ENCODE measurements around the gene STX7. TPM values are rescaled to one million over a fixed set of nuclear protein-coding genes. Genes with fewer than 3 reads are reported as not detected.

Gene STX7
- total RNA-seq, 1 experiment from 2014 or later = 27.8 TPM

- H3K36me3 ChIP-seq (ENCODE audit: control insufficient read depth in 1 of 2, insufficient read depth in 2 of 2, low read length in 2 of 2) = no peaks in the 10 kb centered on the region
- no TSS peak for BruUV-seq (replicated peaks)
- ChIA-PET CTCF (no interaction called here), RAD21 (ENCODE audit: low non-redundant PET in 1 of 2, low total read pairs in 2 of 2, uncharacterized antibody in 2 of 2, unreplicated experiment in 2 of 2) (no interaction called here), POLR2A (no interaction called here)
- no peak overlapping the region for H3K4me2 ChIP-seq (ENCODE audit: low read length)
- no peaks in the 10 kb centered on the region for H4K20me1 ChIP-seq (ENCODE audit: insufficient read depth)
- ATAC-seq = no peak
- intact Hi-C loops (cut with micrococcal nuclease) = no loop called here
- no peaks in the 10 kb centered on the region for H3K9me2 ChIP-seq (ENCODE audit: insufficient read depth)
- H2AFZ ChIP-seq (ENCODE audit: low read depth, low read length, poor library complexity, severe bottlenecking) = no peak overlapping the region
- no peaks in the 10 kb centered on the region for H3K4me1 ChIP-seq (ENCODE audit: control insufficient read depth in 1 of 2, insufficient read depth in 2 of 2, low read length in 2 of 2)
- DNase-seq (ENCODE audit: low read depth, low spot score) = no peak
- 0 out of 4 replicates have a peak, but pooled peaks cover 0 to 4% of the 10 kb centered on the region in 2 experiments for H3K9me3 ChIP-seq (ENCODE audit: control insufficient read depth in 1 of 2, insufficient read depth in 1 of 2, low read depth in 1 of 2, low read length in 2 of 2)
- no peaks in the 10 kb centered on the region for H3K79me2 ChIP-seq (ENCODE audit: insufficient read depth, low read length)
- no peak overlapping the region for H3K9ac ChIP-seq (ENCODE audit: low read length)
- no peaks in the 10 kb centered on the region for H3K27me3 ChIP-seq (ENCODE audit: insufficient read depth, low read length)
- H3K27ac ChIP-seq (ENCODE audit: low read depth, low read length) = no peak overlapping the region
- no peak for TF ChIP-seq SP1 (IDR thresholded peaks at IDR 0.05; ENCODE audit: low read depth)
- no peak for TF ChIP-seq TCF7L2 (IDR thresholded peaks at IDR 0.05; ENCODE audit: borderline replicate concordance, extremely low read depth, insufficient read depth, insufficient read length)
- TF ChIP-seq POLR2AphosphoS5 (IDR thresholded peaks at IDR 0.05; ENCODE audit: low read depth, low read length) = no peak
- no peak for TF ChIP-seq JUND (IDR thresholded peaks at IDR 0.05)
- TF ChIP-seq ZNF274 (IDR thresholded peaks at IDR 0.05; ENCODE audit: low read depth, low read length) = no peak
- no peak for TF ChIP-seq CEBPB (IDR thresholded peaks at IDR 0.05; ENCODE audit: low read depth)
- TF ChIP-seq RAD21 (IDR thresholded peaks at IDR 0.05; ENCODE audit: low read depth) = no peak
- TF ChIP-seq, protein P1, sequence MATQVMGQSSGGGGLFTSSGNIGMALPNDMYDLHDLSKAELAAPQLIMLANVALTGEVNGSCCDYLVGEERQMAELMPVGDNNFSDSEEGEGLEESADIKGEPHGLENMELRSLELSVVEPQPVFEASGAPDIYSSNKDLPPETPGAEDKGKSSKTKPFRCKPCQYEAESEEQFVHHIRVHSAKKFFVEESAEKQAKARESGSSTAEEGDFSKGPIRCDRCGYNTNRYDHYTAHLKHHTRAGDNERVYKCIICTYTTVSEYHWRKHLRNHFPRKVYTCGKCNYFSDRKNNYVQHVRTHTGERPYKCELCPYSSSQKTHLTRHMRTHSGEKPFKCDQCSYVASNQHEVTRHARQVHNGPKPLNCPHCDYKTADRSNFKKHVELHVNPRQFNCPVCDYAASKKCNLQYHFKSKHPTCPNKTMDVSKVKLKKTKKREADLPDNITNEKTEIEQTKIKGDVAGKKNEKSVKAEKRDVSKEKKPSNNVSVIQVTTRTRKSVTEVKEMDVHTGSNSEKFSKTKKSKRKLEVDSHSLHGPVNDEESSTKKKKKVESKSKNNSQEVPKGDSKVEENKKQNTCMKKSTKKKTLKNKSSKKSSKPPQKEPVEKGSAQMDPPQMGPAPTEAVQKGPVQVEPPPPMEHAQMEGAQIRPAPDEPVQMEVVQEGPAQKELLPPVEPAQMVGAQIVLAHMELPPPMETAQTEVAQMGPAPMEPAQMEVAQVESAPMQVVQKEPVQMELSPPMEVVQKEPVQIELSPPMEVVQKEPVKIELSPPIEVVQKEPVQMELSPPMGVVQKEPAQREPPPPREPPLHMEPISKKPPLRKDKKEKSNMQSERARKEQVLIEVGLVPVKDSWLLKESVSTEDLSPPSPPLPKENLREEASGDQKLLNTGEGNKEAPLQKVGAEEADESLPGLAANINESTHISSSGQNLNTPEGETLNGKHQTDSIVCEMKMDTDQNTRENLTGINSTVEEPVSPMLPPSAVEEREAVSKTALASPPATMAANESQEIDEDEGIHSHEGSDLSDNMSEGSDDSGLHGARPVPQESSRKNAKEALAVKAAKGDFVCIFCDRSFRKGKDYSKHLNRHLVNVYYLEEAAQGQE (IDR thresholded peaks at IDR 0.05; ENCODE audit: low read depth) = no peak
- no peak for TF ChIP-seq SIN3A (IDR thresholded peaks at IDR 0.05; ENCODE audit: low read depth)
- no peak for TF ChIP-seq EGR1 (IDR thresholded peaks at IDR 0.05; ENCODE audit: low read depth)
- TF ChIP-seq ZBTB33 (IDR thresholded peaks at IDR 0.05; ENCODE audit: extremely low read depth, insufficient replicate concordance, low read length) = no peak
- no peak for TF ChIP-seq FOSL1 (IDR thresholded peaks at IDR 0.05; ENCODE audit: low read depth)
- no peak for TF ChIP-seq ATF3 (IDR thresholded peaks at IDR 0.05)
- H3K4me3 ChIP-seq (replicated peaks in 1 of 2; ENCODE audit: low read depth in 1 of 2, low read length in 2 of 2) = no peak overlapping the region
Observed at GRCh38 chr6:132443206-132443605, 69.7 kb downstream of the STX7 start.
